HL-60/S4 treated with phorbol 12-myristate 13-acetate at 8.2 ng/mL for 4 days and 3 days (cell line): Measurements from ENCODE around the gene LGR5.

Experiments
- in situ Hi-C: fragments of 300-500 bp; cut with MboI; formaldehyde crosslinking; loops from 2 replicates; pipeline ENCODE4 v1.15.0; 2022; ENCODE audit warnings: low sequenced_read_pairs

The LGR5 gene

GRCh38 chr12:71432936-71433335, 6.7 kb upstream of the LGR5 start:
- in situ Hi-C loops = no loop called here

GRCh38 chr12:71436696-71437095, 2.9 kb upstream of the LGR5 start:
- in situ Hi-C loops = no loop called here

GRCh38 chr12:71438670-71439361, 782 bp upstream of the LGR5 start:
- in situ Hi-C loops = no loop called here

- in situ Hi-C loops = no loop called here
Measured at GRCh38 chr12:71439362-71439612, 311 bp upstream of the LGR5 start.

- in situ Hi-C loops = no loop called here
Measured at GRCh38 chr12:71440345-71440762, 756 bp downstream of the LGR5 start.

- in situ Hi-C loops = no loop called here
Measured at GRCh38 chr12:71440763-71441748, 1.5 kb downstream of the LGR5 start.

- in situ Hi-C loops = no loop called here
Measured at GRCh38 chr12:71441836-71442566, 2.4 kb downstream of the LGR5 start.

- in situ Hi-C loops = no loop called here
Measured at GRCh38 chr12:71442567-71442931, 3.0 kb downstream of the LGR5 start.

- in situ Hi-C loops = no loop called here
Measured at GRCh38 chr12:71445071-71445470, 5.5 kb downstream of the LGR5 start.

GRCh38 chr12:71447691-71448132, 8.1 kb downstream of the LGR5 start:
- in situ Hi-C loops = no loop called here

GRCh38 chr12:71448150-71448581, 8.6 kb downstream of the LGR5 start:
- in situ Hi-C loops = no loop called here

- in situ Hi-C loops = no loop called here
Measured at GRCh38 chr12:71449373-71450070, 9.9 kb downstream of the LGR5 start.

GRCh38 chr12:71452006-71452405, 12.4 kb downstream of the LGR5 start:
- in situ Hi-C loops = no loop called here

- in situ Hi-C loops = no loop called here
Measured at GRCh38 chr12:71455028-71455737, 15.6 kb downstream of the LGR5 start.

- in situ Hi-C loops = no loop called here
Measured at GRCh38 chr12:71456316-71456715, 16.7 kb downstream of the LGR5 start.

- in situ Hi-C loops = no loop called here
Measured at GRCh38 chr12:71456990-71457389, 17.4 kb downstream of the LGR5 start.

- in situ Hi-C loops = no loop called here
Measured at GRCh38 chr12:71460318-71460717, 20.7 kb downstream of the LGR5 start.

- in situ Hi-C loops = no loop called here
Measured at GRCh38 chr12:71460850-71461609, 21.4 kb downstream of the LGR5 start.

GRCh38 chr12:71461787-71462328, 22.3 kb downstream of the LGR5 start:
- in situ Hi-C loops = no loop called here
